K562 (cell line): ENCODE results near the gene HSPH1. TPM values are rescaled to one million over a fixed set of nuclear protein-coding genes. Genes with fewer than 3 reads are reported as not detected.

ENCODE experiments used
- ATAC-seq: fragments of 200-7000 bp; cut with Tn5 transposase; 3 replicates; pipeline ENCODE4 v1.9.1; 2020; ENCODE audit warnings: moderate library complexity
- BruUV-seq: library from RNA; stranded (reverse); fragments of 400-500 nt; replicated peaks from 2 replicates; lab custom pipeline; 2021; lab: Mats Ljungman, UMichigan
- CTCF ChIA-PET: fragments of 300-600 bp; formaldehyde crosslinking; extraction: SDS; loops from one replicate; lab custom pipeline; 2021; ENCODE audit warnings: low intra/inter-chr PET ratio; lab: Yijun Ruan, JAX
- POLR2A ChIA-PET: fragments of 300-600, 350-650 bp; sonication (Branson Sonifier 250); formaldehyde crosslinking; extraction: SDS; loops from one replicate; lab custom pipeline; 2021; ENCODE audit warnings: antibody characterized with exemption, inconsistent platforms; lab: Yijun Ruan, JAX
- DNase-seq, 4 experiments: peaks; one replicate each; pipeline versions ENCODE4 v3.0.0 to v3.0.0-alpha.2; 2011 to 2018; ENCODE audit warnings: low spot score in 3 of 4, mixed read lengths in 3 of 4; ENCODE audit errors: extremely low read depth in 1 of 4
- FAIRE-seq: peaks from 2 replicates; lab custom pipeline; 2011; peaks lifted over from hg19 to GRCh38; lab: Jason Lieb, UNC
- H2AFZ ChIP-seq: 2 replicates; pipeline ENCODE4 v1.6.0; 2011; ENCODE audit warnings: low read depth, low read length, control low read depth, inconsistent platforms
- H3K27ac ChIP-seq: fragments of 200-600 bp; 3 replicates; pipeline ENCODE4 v1.8.0; 2011; ENCODE audit warnings: low read depth, mild to moderate bottlenecking, control low read depth, inconsistent platforms, low read length, moderate library complexity, mixed read lengths; ENCODE audit errors: extremely low read depth
- H3K27me3 ChIP-seq, 2 experiments: fragments of 300-600 bp in 1 of 2; 2 replicates in 1 of 2; 3 replicates in 1 of 2; pipeline versions ENCODE4 v1.6.0 to v1.8.0; 2011; ENCODE audit warnings: inconsistent platforms in 2 of 2, low read length in 2 of 2, mild to moderate bottlenecking in 1 of 2, mixed read lengths in 1 of 2, moderate library complexity in 1 of 2; ENCODE audit not compliant: control insufficient read depth in 2 of 2, insufficient read depth in 2 of 2
- H3K36me3 ChIP-seq: fragments of 300-600 bp; 3 replicates; pipeline ENCODE4 v1.8.0; 2011; ENCODE audit warnings: mild to moderate bottlenecking, low read length, inconsistent platforms; ENCODE audit not compliant: control insufficient read depth, insufficient read depth
- H3K4me1 ChIP-seq, 2 experiments: fragments of 200-600 bp in 1 of 2; replicated peaks in 1 of 2; 2 replicates in 1 of 2; 3 replicates in 1 of 2; pipeline versions ENCODE4 v1.5.1 to v1.8.0; 2011; ENCODE audit warnings: inconsistent platforms in 2 of 2, low read length in 2 of 2, mild to moderate bottlenecking in 1 of 2, mixed read lengths in 1 of 2, moderate library complexity in 1 of 2; ENCODE audit not compliant: control insufficient read depth in 2 of 2, insufficient read depth in 2 of 2
- H3K4me2 ChIP-seq: 2 replicates; pipeline ENCODE4 v1.6.1; 2011; ENCODE audit warnings: low read length, control low read depth, inconsistent platforms, mixed read lengths; ENCODE audit not compliant: insufficient read depth
- H3K4me3 ChIP-seq: fragments of 200-600 bp; sonication (generic), shearing (Covaris generic); 2 replicates; pipeline ENCODE4 v1.5.1; 2016; ENCODE audit warnings: control low read depth, inconsistent platforms
- H3K79me2 ChIP-seq: fragments of 200-600 bp; 3 replicates; pipeline ENCODE4 v1.8.0; 2011; ENCODE audit warnings: low read length, inconsistent platforms; ENCODE audit not compliant: control insufficient read depth, insufficient read depth
- H3K9ac ChIP-seq, 2 experiments: 2 replicates each; pipeline versions ENCODE4 v1.6.0 to v1.6.1; 2011; ENCODE audit warnings: low read depth in 2 of 2, low read length in 2 of 2, control low read depth in 1 of 2, inconsistent platforms in 1 of 2, mild to moderate bottlenecking in 1 of 2, mixed read lengths in 1 of 2; ENCODE audit not compliant: insufficient read depth in 1 of 2
- H3K9me1 ChIP-seq: one replicate; pipeline ENCODE4 v1.6.0; 2011; ENCODE audit warnings: inconsistent platforms, mild to moderate bottlenecking, low read length, moderate library complexity; ENCODE audit not compliant: control insufficient read depth, insufficient read depth
- H3K9me3 ChIP-seq: replicated peaks from 2 replicates; pipeline ENCODE4 v1.5.1; 2011; ENCODE audit warnings: low read depth, low read length, inconsistent platforms; ENCODE audit not compliant: control insufficient read depth, insufficient read depth
- H4K20me1 ChIP-seq: replicated peaks from 2 replicates; pipeline ENCODE4 v1.6.1; 2011; ENCODE audit warnings: low read length, inconsistent platforms, mixed read lengths; ENCODE audit not compliant: control insufficient read depth, insufficient read depth
- E2F4 ChIP-seq: sonication (generic); formaldehyde crosslinking; IDR thresholded peaks from 2 replicates; pipeline ENCODE4 v1.8.0; 2022; ENCODE audit warnings: mild to moderate bottlenecking, low read depth, missing genetic modification reagents
- ETV1 ChIP-seq: fragments of 450-650 bp; conservative IDR thresholded peaks from 2 replicates; pipeline ENCODE4 v1.6.1; 2016; ENCODE audit warnings: missing genetic modification characterization, control low read depth, low read depth, missing compliant biosample characterization
- NFATC3 ChIP-seq: fragments of 450-650 bp; IDR thresholded peaks from 2 replicates; pipeline ENCODE4 v1.6.1; 2017; ENCODE audit warnings: mild to moderate bottlenecking
- NFIC ChIP-seq: fragments of 450-650 bp; IDR thresholded peaks from 2 replicates; pipeline ENCODE4 v1.6.1; 2017; ENCODE audit warnings: mild to moderate bottlenecking, inconsistent platforms
- POLR2AphosphoS2 ChIP-seq: IDR thresholded peaks from 2 replicates; pipeline ENCODE4 v1.6.1; 2012; ENCODE audit warnings: low read length, improper control_type of control experiment
- RFX7 ChIP-seq: fragments of 250-450 bp; sonication (Bioruptor Pico); IDR thresholded peaks from 2 replicates; pipeline ENCODE4 v1.5.1; 2021; ENCODE audit warnings: mild to moderate bottlenecking
- ZNF146 ChIP-seq: IDR thresholded peaks from one replicate; pipeline ENCODE4 v1.6.1; 2018; ENCODE audit warnings: missing compliant biosample characterization; ENCODE audit not compliant: unreplicated experiment
- WGBS: fragments of 100-300 bp; shearing (Covaris generic); methylation state at CpG from one replicate; pipeline ENCODE4 v1.1.6; 2016; ENCODE audit warnings: low coverage, mixed read lengths; ENCODE audit not compliant: insufficient coverage; ENCODE audit errors: missing lambda C conversion rate; 5-methylcytosine and 5-hydroxymethylcytosine counted together
- in situ Hi-C: fragments of 300-500 bp; cut with MboI; formaldehyde crosslinking; loops from 4 replicates; pipeline ENCODE4 v1.15.0; 2018; ENCODE audit warnings: inconsistent platforms, mixed read lengths
- intact Hi-C: fragments of 100-400 bp; cut with micrococcal nuclease; formaldehyde crosslinking; loops from 2 replicates; pipeline ENCODE4 v1.14.2; 2022
- polyA plus RNA-seq, 8 experiments: library from polyadenylated mRNA; depleted of rRNA in 4 of 8; stranded (reverse) in 5 of 8; unstranded in 3 of 8; fragments of >200 nt; fragmentation: Nextera tagmentation in 2 of 8; fragmentation: Illumina TruSeq in 1 of 8; extraction: Ambion mirVana in 2 of 8; extraction: Trizol in 1 of 8; gene quantifications; 2 replicates each; pipeline versions ENCODE4 v1.2.1 to v1.2.3, GENCODE V29; 2011 to 2014; ENCODE audit warnings: inconsistent platforms in 1 of 8, missing spikeins in 1 of 8
- total RNA-seq, 7 experiments: library from RNA; depleted of rRNA in 6 of 7; stranded (reverse); fragments of >200 nt in 6 of 7; fragmentation: Illumina TruSeq in 2 of 7; extraction: Trizol in 2 of 7; gene quantifications; 2 replicates each; pipeline versions ENCODE4 v1.2.1 to v1.2.3, GENCODE V29; 2011 to 2021; ENCODE audit warnings: low replicate concordance in 1 of 7
- TF ChIP-seq, protein P1 (sequence below): sonication (generic); formaldehyde crosslinking; IDR thresholded peaks from 2 replicates; pipeline ENCODE4 v1.8.0; 2023; ENCODE audit warnings: mild to moderate bottlenecking, missing genetic modification reagents
- TF ChIP-seq, protein P2 (sequence below): fragments of 250-450 bp; sonication (Bioruptor Pico); IDR thresholded peaks from 2 replicates; pipeline ENCODE4 v1.4.0; 2020; ENCODE audit warnings: mild to moderate bottlenecking, moderate library complexity, borderline replicate concordance
- TF ChIP-seq, protein P3 (sequence below): IDR thresholded peaks from 2 replicates; pipeline ENCODE4 v1.6.1; 2012; ENCODE audit warnings: low read depth, low read length, improper control_type of control experiment, borderline replicate concordance
- TF ChIP-seq, protein P4 (sequence below), 2 experiments: fragments of 150-350 bp in 1 of 2; IDR thresholded peaks; 2 replicates each; pipeline ENCODE4 v1.6.1; 2012 to 2016; ENCODE audit warnings: low read depth in 2 of 2, low read length in 2 of 2, mild to moderate bottlenecking in 1 of 2, moderate library complexity in 1 of 2

HSPH1 gene
- total and polyA plus RNA-seq, 9 of the 15 experiments (the other 6 are each of a cell fraction or from before 2014, with no cell fraction given): 34.6 to 104 (median 64.7) TPM

DNA sequence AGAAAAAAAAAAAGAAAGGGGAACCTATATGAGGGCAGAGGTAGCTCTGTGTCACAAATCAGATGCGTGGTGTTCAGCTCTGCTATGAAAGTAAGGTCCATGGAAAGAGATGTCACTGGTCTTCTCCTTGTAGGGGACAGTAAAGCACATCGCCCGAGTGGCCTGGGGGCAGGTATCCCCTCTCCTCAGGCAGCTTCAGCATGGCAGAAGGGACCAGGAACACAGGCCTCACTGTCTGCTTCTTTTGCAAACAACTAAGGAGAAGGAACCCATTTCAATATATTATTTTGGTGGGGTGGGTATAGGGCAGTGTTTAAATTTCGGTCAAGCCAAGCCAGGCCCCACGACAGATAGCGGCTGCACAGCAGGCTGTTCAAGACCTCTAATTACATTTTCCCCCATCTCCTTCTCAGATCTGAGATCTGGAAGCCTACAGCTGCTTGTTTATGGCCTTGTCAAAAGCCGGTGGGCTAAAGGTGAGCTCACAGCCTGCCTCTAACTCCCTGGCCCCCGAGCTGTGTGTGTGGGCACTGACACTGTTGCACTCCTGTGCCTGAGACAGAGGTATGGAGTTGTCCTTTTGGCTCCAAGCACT, 72.8 kb downstream of the HSPH1 start:
- Histone ChIP-seq H3K9me1 (no peaks in the 10 kb centered on the region), H4K20me1 (no peaks in the 10 kb centered on the region), H3K36me3 (no peaks in the 10 kb centered on the region), H3K27ac (no peak overlapping the region), H3K79me2 (no peaks in the 10 kb centered on the region), H3K9ac (no peak overlapping the region), H3K27me3 (peaks cover 15 to 38% of the 10 kb centered on the region in 2 experiments; a peak in 3 of 5 replicates), H3K4me1 (no peaks in the 10 kb centered on the region), H3K9me3 (no peaks in the 10 kb centered on the region), H3K4me3 (no peak overlapping the region), H3K4me2 (no peak overlapping the region), H2AFZ (no peak overlapping the region)
- in situ Hi-C loops: no loop called here
- DNase-seq (no peak), ATAC-seq (no peak), FAIRE-seq (no peak)
- no TSS peak for BruUV-seq
- 2% methylated on average over 6 of the region's 8 CpGs for WGBS
- intact Hi-C loops: no loop called here
- CTCF ChIA-PET: no interaction called here
- POLR2A ChIA-PET: interaction anchor here (0.6 kb wide), 1 partner anchor 96 kb away, joined by 3 read pairs; no protein-coding TSS in a partner anchor
- TF ChIP-seq ZNF146 (CRISPR knock-in tag): no peak
- TF ChIP-seq, protein P1, sequence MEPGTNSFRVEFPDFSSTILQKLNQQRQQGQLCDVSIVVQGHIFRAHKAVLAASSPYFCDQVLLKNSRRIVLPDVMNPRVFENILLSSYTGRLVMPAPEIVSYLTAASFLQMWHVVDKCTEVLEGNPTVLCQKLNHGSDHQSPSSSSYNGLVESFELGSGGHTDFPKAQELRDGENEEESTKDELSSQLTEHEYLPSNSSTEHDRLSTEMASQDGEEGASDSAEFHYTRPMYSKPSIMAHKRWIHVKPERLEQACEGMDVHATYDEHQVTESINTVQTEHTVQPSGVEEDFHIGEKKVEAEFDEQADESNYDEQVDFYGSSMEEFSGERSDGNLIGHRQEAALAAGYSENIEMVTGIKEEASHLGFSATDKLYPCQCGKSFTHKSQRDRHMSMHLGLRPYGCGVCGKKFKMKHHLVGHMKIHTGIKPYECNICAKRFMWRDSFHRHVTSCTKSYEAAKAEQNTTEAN (CRISPR knock-in tag): no peak
- no peak for TF ChIP-seq NFIC
- no peak for TF ChIP-seq NFATC3
- TF ChIP-seq, protein P2, sequence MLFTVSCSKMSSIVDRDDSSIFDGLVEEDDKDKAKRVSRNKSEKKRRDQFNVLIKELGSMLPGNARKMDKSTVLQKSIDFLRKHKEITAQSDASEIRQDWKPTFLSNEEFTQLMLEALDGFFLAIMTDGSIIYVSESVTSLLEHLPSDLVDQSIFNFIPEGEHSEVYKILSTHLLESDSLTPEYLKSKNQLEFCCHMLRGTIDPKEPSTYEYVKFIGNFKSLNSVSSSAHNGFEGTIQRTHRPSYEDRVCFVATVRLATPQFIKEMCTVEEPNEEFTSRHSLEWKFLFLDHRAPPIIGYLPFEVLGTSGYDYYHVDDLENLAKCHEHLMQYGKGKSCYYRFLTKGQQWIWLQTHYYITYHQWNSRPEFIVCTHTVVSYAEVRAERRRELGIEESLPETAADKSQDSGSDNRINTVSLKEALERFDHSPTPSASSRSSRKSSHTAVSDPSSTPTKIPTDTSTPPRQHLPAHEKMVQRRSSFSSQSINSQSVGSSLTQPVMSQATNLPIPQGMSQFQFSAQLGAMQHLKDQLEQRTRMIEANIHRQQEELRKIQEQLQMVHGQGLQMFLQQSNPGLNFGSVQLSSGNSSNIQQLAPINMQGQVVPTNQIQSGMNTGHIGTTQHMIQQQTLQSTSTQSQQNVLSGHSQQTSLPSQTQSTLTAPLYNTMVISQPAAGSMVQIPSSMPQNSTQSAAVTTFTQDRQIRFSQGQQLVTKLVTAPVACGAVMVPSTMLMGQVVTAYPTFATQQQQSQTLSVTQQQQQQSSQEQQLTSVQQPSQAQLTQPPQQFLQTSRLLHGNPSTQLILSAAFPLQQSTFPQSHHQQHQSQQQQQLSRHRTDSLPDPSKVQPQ (CRISPR knock-in tag): no peak
- TF ChIP-seq E2F4 (CRISPR knock-in tag): no peak
- no peak for TF ChIP-seq RFX7
- TF ChIP-seq, protein P3, sequence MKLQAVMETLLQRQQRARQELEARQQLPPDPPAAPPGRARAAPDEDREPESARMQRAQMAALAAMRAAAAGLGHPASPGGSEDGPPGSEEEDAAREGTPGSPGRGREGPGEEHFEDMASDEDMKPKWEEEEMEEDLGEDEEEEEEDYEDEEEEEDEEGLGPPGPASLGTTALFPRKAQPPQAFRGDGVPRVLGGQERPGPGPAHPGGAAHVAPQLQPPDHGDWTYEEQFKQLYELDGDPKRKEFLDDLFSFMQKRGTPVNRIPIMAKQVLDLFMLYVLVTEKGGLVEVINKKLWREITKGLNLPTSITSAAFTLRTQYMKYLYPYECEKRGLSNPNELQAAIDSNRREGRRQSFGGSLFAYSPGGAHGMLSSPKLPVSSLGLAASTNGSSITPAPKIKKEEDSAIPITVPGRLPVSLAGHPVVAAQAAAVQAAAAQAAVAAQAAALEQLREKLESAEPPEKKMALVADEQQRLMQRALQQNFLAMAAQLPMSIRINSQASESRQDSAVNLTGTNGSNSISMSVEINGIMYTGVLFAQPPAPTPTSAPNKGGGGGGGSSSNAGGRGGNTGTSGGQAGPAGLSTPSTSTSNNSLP: no peak
- TF ChIP-seq, protein P4, sequence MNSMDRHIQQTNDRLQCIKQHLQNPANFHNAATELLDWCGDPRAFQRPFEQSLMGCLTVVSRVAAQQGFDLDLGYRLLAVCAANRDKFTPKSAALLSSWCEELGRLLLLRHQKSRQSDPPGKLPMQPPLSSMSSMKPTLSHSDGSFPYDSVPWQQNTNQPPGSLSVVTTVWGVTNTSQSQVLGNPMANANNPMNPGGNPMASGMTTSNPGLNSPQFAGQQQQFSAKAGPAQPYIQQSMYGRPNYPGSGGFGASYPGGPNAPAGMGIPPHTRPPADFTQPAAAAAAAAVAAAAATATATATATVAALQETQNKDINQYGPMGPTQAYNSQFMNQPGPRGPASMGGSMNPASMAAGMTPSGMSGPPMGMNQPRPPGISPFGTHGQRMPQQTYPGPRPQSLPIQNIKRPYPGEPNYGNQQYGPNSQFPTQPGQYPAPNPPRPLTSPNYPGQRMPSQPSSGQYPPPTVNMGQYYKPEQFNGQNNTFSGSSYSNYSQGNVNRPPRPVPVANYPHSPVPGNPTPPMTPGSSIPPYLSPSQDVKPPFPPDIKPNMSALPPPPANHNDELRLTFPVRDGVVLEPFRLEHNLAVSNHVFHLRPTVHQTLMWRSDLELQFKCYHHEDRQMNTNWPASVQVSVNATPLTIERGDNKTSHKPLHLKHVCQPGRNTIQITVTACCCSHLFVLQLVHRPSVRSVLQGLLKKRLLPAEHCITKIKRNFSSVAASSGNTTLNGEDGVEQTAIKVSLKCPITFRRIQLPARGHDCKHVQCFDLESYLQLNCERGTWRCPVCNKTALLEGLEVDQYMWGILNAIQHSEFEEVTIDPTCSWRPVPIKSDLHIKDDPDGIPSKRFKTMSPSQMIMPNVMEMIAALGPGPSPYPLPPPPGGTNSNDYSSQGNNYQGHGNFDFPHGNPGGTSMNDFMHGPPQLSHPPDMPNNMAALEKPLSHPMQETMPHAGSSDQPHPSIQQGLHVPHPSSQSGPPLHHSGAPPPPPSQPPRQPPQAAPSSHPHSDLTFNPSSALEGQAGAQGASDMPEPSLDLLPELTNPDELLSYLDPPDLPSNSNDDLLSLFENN (IDR thresholded peaks at IDR 0.05; ENCODE audit: low read depth in 2 of 2, low read length in 2 of 2): no peak
- no peak for TF ChIP-seq ETV1 (tag)
- no peak for TF ChIP-seq POLR2AphosphoS2
